Measurements from ENCODE around the gene OSBPL9.
"Not testable (repeated sequence)": the region's sequence is repeated elsewhere in the genome, so short reads cannot be mapped to it uniquely, and the experiment has no call there.

Gene OSBPL9

GRCh38 chr1:51600965-51601364 is 15.9 kb upstream of the OSBPL9 start:
- Histone ChIP-seq H3K4me3 (ENCODE audit: low read depth, low read length) (no peak overlapping the region), H3K9me3 (no peaks in the 10 kb centered on the region), H3K36me3 (no peaks in the 10 kb centered on the region), H3K4me1 (no peaks in the 10 kb centered on the region), H3K27me3 (no peaks in the 10 kb centered on the region)
- TF ChIP-seq CTCF (IDR thresholded peaks at IDR 0.05; ENCODE audit: low read depth, low read length) = no peak
- no peak for DNase-seq

GRCh38 chr1:51605961-51606723 is 10.8 kb upstream of the OSBPL9 start:
- Histone ChIP-seq H3K4me3 (ENCODE audit: low read depth, low read length) (no peak overlapping the region), H3K36me3 (no peaks in the 10 kb centered on the region), H3K4me1 (no peaks in the 10 kb centered on the region), H3K27me3 (no peaks in the 10 kb centered on the region), H3K9me3 (no peaks in the 10 kb centered on the region)
- TF ChIP-seq CTCF (IDR thresholded peaks at IDR 0.05; ENCODE audit: low read depth, low read length) = no peak
- DNase-seq = no peak

DNA sequence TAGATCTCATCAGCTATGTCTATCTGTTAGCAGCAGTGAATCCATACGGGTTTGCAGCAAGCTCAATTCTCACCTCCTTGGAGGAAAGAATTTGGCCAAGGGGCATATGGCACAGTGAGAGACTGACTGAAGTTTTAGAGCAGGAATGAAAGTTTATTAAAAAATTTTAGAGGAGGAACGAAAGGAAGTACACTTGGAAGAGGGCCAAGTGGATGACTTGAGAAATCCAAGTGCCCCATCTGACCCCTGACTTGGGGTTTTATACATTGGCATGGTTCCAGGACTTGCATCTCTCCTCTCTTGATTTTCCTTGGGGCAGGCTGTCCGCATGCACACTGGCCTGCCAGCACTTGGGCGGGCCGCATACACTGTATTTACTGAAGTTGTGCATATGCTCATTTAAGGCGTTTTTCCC is 9.2 kb upstream of the OSBPL9 start:
- Histone ChIP-seq H3K27me3 (no peaks in the 10 kb centered on the region), H3K4me1 (no peaks in the 10 kb centered on the region), H3K36me3 (no peaks in the 10 kb centered on the region), H3K4me3 (ENCODE audit: low read depth, low read length) (no peak overlapping the region), H3K9me3 (no peaks in the 10 kb centered on the region)
- no peak for TF ChIP-seq CTCF (IDR thresholded peaks at IDR 0.05; ENCODE audit: low read depth, low read length)
- DNase-seq = no peak

- not testable (repeated sequence) for H3K4me3 ChIP-seq (ENCODE audit: low read depth, low read length); H3K9me3 ChIP-seq; DNase-seq; H3K36me3 ChIP-seq; H3K4me1 ChIP-seq; H3K27me3 ChIP-seq
Observed at GRCh38 chr1:51610104-51610503, 6.8 kb upstream of the OSBPL9 start.

DNA sequence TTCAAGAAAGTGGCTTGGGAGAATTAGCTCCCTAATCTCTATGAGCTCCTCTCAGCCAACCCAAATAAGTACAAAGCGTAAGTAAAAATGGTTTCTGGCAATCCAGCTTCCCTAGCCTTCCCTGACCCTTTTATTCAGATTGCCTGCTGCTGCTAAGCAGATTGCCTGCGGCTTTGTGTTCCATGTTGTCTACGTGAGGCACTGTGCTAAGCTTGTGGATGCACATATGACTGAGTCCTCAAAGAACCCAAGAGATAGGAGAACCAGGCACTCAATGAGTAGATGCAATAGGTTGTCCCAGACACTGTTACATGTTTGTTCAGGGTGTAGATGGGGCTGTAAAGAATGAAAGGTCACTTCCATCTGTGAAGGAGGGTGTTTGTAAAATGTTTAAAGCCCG is 6.3 kb upstream of the OSBPL9 start:
- no peak for TF ChIP-seq CTCF (IDR thresholded peaks at IDR 0.05; ENCODE audit: low read depth, low read length)
- Histone ChIP-seq H3K27me3 (no peaks in the 10 kb centered on the region), H3K4me3 (ENCODE audit: low read depth, low read length) (no peak overlapping the region), H3K4me1 (no peaks in the 10 kb centered on the region), H3K36me3 (no peaks in the 10 kb centered on the region), H3K9me3 (no peaks in the 10 kb centered on the region)
- DNase-seq = no peak

DNA sequence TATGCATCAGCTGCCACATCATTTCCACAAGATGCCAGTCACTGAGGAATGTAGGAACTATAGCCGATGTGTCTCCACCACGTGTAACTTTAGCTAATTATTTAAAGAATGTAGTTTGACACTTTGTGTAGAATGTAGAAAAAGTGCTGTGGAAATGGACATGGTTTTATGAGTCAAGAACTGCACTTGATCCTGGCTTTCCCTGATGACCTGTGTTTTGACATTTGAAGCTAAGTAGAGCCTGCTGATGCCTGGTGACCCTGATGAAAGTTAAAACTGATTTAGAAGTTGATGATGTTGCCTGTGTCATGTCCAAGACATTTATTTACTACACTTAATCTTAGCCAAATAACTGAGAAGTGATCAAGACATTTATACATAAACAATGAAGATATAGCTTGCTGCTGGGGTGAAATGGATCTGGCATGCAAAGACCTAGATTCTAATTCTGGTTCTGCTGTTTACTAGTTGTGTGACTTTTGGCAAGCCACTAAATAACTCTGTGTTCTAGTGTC is 4.4 kb upstream of the OSBPL9 start:
- Histone ChIP-seq H3K9me3 (no peaks in the 10 kb centered on the region), H3K36me3 (no peaks in the 10 kb centered on the region), H3K4me3 (ENCODE audit: low read depth, low read length) (no peak overlapping the region), H3K27me3 (no peaks in the 10 kb centered on the region), H3K4me1 (no peaks in the 10 kb centered on the region)
- TF ChIP-seq CTCF (IDR thresholded peaks at IDR 0.05; ENCODE audit: low read depth, low read length) = no peak
- DNase-seq = no peak

Measured in BE2C (cell line).